GM23338 (cell line): ENCODE results near the gene THOC7.

Source experiments
- EZH2 ChIP-seq: fragments of 200-600 bp; sonication (generic); IDR thresholded peaks from one replicate; pipeline ENCODE4 v1.8.0; 2017; ENCODE audit warnings: antibody characterized with exemption, mild to moderate bottlenecking, low read depth; ENCODE audit not compliant: unreplicated experiment
- POLR2AphosphoS5 ChIP-seq: IDR thresholded peaks from 2 replicates; pipeline ENCODE4 v1.6.1; 2016; ENCODE audit warnings: antibody characterized with exemption, low read depth
- REST ChIP-seq: IDR thresholded peaks from one replicate; pipeline ENCODE4 v1.6.1; 2018; ENCODE audit warnings: antibody characterized with exemption; ENCODE audit not compliant: unreplicated experiment
- TF ChIP-seq, protein P1 (sequence below), 2 experiments: fragments of 200-600 bp in 1 of 2; sonication (generic) in 1 of 2; conservative IDR thresholded peaks; 2 replicates each; pipeline versions ENCODE4 v1.5.1 to v1.6.1; 2016 to 2017; ENCODE audit warnings: antibody characterized with exemption in 2 of 2, low read depth in 2 of 2, mild to moderate bottlenecking in 2 of 2, moderate library complexity in 1 of 2

DNA sequence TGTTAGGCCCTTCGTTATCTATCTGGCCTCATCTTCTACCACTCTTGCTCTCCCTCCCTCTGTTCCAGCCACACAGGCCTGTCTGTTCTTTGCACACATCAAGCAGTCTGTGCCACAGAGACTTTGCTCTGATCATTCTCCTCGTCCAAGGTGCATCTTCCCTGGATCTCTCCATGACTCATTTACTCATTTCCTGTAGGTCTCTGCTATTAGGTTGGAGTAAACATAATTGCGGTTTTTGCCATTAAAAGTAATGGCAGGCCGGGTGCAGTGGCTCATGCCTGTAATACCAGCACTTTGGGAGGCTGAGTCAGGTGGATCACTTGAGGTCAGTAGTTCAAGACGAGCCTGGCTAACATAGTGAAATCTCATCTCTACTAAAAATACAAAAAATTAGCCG is 54.0 kb downstream of the THOC7 start:
- TF ChIP-seq, protein P1, sequence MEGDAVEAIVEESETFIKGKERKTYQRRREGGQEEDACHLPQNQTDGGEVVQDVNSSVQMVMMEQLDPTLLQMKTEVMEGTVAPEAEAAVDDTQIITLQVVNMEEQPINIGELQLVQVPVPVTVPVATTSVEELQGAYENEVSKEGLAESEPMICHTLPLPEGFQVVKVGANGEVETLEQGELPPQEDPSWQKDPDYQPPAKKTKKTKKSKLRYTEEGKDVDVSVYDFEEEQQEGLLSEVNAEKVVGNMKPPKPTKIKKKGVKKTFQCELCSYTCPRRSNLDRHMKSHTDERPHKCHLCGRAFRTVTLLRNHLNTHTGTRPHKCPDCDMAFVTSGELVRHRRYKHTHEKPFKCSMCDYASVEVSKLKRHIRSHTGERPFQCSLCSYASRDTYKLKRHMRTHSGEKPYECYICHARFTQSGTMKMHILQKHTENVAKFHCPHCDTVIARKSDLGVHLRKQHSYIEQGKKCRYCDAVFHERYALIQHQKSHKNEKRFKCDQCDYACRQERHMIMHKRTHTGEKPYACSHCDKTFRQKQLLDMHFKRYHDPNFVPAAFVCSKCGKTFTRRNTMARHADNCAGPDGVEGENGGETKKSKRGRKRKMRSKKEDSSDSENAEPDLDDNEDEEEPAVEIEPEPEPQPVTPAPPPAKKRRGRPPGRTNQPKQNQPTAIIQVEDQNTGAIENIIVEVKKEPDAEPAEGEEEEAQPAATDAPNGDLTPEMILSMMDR (conservative IDR thresholded peaks at IDR 0.05; ENCODE audit: low read depth in 2 of 2): no peak
- no peak for TF ChIP-seq POLR2AphosphoS5
- TF ChIP-seq REST: no peak
- TF ChIP-seq EZH2: no peak
